Choroid plexus epithelial cell (primary cell): ENCODE measurements around the gene C15orf40.

Experiments used
- DNase-seq: peaks from one replicate; pipeline ENCODE4 v3.0.0-alpha.2; 2010; ENCODE audit warnings: low read depth
- H3K4me3 ChIP-seq: 2 replicates; pipeline ENCODE4 v1.5.1; 2011; ENCODE audit warnings: low read depth, mild to moderate bottlenecking, control low read depth, low read length, moderate library complexity
- CTCF ChIP-seq: conservative IDR thresholded peaks from 2 replicates; pipeline ENCODE4 v1.5.1; 2011; ENCODE audit warnings: low read depth, mild to moderate bottlenecking, control low read depth, inconsistent platforms, low read length, moderate library complexity

C15orf40 gene

GRCh38 chr15:82979726-82980125 lies 31.7 kb downstream of the C15orf40 start:
- H3K4me3 ChIP-seq: no peak overlapping the region
- no peak for TF ChIP-seq CTCF
- DNase-seq: no peak

DNA sequence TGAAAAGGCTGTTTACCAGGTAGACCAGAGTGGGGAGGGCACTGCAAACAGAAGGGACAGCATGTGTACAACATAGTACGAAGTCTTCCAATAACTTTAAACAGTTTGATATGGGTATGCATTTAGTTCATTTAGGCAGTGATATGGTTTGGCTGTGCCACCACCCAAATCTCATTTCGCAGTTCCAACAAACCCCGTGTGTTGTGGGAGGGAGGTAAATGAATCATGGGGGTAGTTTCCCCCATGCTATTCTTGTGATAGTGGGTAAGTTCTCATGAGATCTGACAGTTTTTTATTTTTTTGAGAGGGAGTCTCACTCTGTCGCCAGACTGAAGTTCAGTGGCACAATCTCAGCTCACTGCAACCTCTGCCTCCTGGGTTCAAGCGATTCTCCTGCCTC lies 33.0 kb downstream of the C15orf40 start:
- no peak for TF ChIP-seq CTCF
- DNase-seq: no peak
- H3K4me3 ChIP-seq: no peak overlapping the region

DNA sequence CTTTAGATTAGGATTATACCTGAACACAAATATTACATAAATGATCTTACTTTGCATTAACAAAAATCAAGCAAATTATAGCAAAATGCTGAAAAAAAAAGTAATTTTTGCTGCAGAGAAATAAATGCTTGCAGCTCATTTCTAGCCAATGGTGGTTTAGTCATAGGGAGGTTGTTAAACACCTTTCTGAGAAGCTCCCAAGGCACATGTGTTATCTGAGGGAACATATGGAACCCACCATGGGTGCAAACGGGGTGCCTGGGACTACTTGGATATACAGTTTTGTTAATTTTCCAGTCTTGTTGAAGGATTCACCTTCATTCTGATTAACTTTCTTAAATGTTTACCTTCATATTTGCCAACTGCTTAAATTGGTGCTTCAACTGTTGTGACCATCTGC lies 34.4 kb downstream of the C15orf40 start:
- no peak for DNase-seq
- TF ChIP-seq CTCF: no peak
- H3K4me3 ChIP-seq: no peak overlapping the region

- no peak for TF ChIP-seq CTCF
Observed at GRCh38 chr15:82972990-82973389, 38.4 kb downstream of the C15orf40 start.

GRCh38 chr15:82971218-82971984 lies 40.0 kb downstream of the C15orf40 start:
- no peak overlapping the region for H3K4me3 ChIP-seq
- TF ChIP-seq CTCF: no peak
- DNase-seq: no peak

More at GRCh38 chr15:82972990-82973389, 38.4 kb downstream of the C15orf40 start:
- no peak overlapping the region for H3K4me3 ChIP-seq
- DNase-seq: no peak

GRCh38 chr15:82970696-82971095 lies 40.7 kb downstream of the C15orf40 start:
- H3K4me3 ChIP-seq: no peak overlapping the region
- DNase-seq: no peak
- TF ChIP-seq CTCF: no peak

- H3K4me3 ChIP-seq: no peak overlapping the region
- no peak for TF ChIP-seq CTCF
- no peak for DNase-seq
Observed at GRCh38 chr15:82970078-82970686, 41.3 kb downstream of the C15orf40 start.
